Endothelial cell of umbilical vein (primary cell): ENCODE results near the gene XRCC2. TPM values are rescaled to one million over a fixed set of nuclear protein-coding genes. Genes with fewer than 3 reads are reported as not detected.

Experiments
- BruUV-seq: library from RNA; stranded (reverse); fragments of 400-500 nt; replicated peaks from 2 replicates; lab custom pipeline; 2021; lab: Mats Ljungman, UMichigan
- CTCF ChIA-PET: fragments of 300-600, 350-600 bp; sonication (Branson Sonifier 250); formaldehyde crosslinking; loops from one replicate; lab custom pipeline; 2021; ENCODE audit warnings: antibody characterized with exemption, inconsistent platforms; lab: Charles Lee
- POLR2A ChIA-PET: fragments of 300-600, 350-600 bp; sonication (Branson Sonifier 250); formaldehyde crosslinking; loops from one replicate; lab custom pipeline; 2021; ENCODE audit warnings: antibody characterized with exemption, inconsistent platforms; lab: Charles Lee
- DNase-seq: peaks from one replicate; pipeline ENCODE4 v3.0.0-alpha.2; 2011; ENCODE audit warnings: low read depth, low spot score
- FAIRE-seq: peaks from 2 replicates; lab custom pipeline; 2011; peaks lifted over from hg19 to GRCh38; lab: Jason Lieb, UNC
- H2AFZ ChIP-seq: 2 replicates; pipeline ENCODE4 v1.6.0; 2012; ENCODE audit warnings: low read depth, low read length, control low read depth, inconsistent platforms
- H3K27ac ChIP-seq: 2 replicates; pipeline ENCODE4 v1.5.1; 2011; ENCODE audit warnings: low read depth, mild to moderate bottlenecking, control low read depth, low read length, moderate library complexity; ENCODE audit not compliant: insufficient read depth
- H3K27me3 ChIP-seq, 2 experiments: 2 replicates each; pipeline versions ENCODE4 v1.6.0 to v1.6.1; 2011; ENCODE audit warnings: low read length in 2 of 2, mixed read lengths in 1 of 2; ENCODE audit not compliant: control insufficient read depth in 2 of 2, insufficient read depth in 2 of 2
- H3K36me3 ChIP-seq, 2 experiments: 2 replicates in 1 of 2; 3 replicates in 1 of 2; pipeline ENCODE4 v1.5.1; 2011; ENCODE audit warnings: low read length in 2 of 2, mild to moderate bottlenecking in 1 of 2, moderate library complexity in 1 of 2; ENCODE audit not compliant: control insufficient read depth in 2 of 2, insufficient read depth in 2 of 2; ENCODE audit errors: extremely low read depth in 1 of 2
- H3K4me1 ChIP-seq: 3 replicates; pipeline ENCODE4 v1.5.1; 2011; ENCODE audit warnings: mild to moderate bottlenecking, low read length; ENCODE audit not compliant: control insufficient read depth, insufficient read depth; ENCODE audit errors: extremely low read depth
- H3K4me2 ChIP-seq: 2 replicates; pipeline ENCODE4 v1.6.1; 2011; ENCODE audit warnings: low read length, control low read depth, mixed read lengths; ENCODE audit not compliant: insufficient read depth
- H3K4me3 ChIP-seq, 3 experiments: fragments of 200-600 bp in 1 of 3; sonication (generic), shearing (Covaris generic) in 1 of 3; replicated peaks in 1 of 3; 2 replicates each; pipeline ENCODE4 v1.5.1; 2011 to 2016; ENCODE audit warnings: control low read depth in 3 of 3, low read length in 3 of 3, mild to moderate bottlenecking in 2 of 3, inconsistent platforms in 1 of 3, low read depth in 1 of 3, moderate library complexity in 1 of 3; ENCODE audit not compliant: insufficient read depth in 1 of 3
- H3K79me2 ChIP-seq: 2 replicates; pipeline ENCODE4 v1.6.0; 2012; ENCODE audit warnings: low read length, inconsistent platforms; ENCODE audit not compliant: control insufficient read depth, insufficient read depth
- H3K9ac ChIP-seq: replicated peaks from 2 replicates; pipeline ENCODE3; 2011; ENCODE audit warnings: low read length, control low read depth; ENCODE audit not compliant: insufficient read depth; ENCODE audit errors: extremely low read depth
- H3K9me1 ChIP-seq: replicated peaks from 3 replicates; pipeline ENCODE4 v1.6.0; 2011; ENCODE audit warnings: mild to moderate bottlenecking, low read length; ENCODE audit not compliant: control insufficient read depth, insufficient read depth; ENCODE audit errors: extremely low read depth
- H3K9me3 ChIP-seq: replicated peaks from 2 replicates; pipeline ENCODE4 v1.5.1; 2012; ENCODE audit warnings: low read length, inconsistent platforms; ENCODE audit not compliant: control insufficient read depth, insufficient read depth
- H4K20me1 ChIP-seq: replicated peaks from 2 replicates; pipeline ENCODE3; 2011; ENCODE audit warnings: mild to moderate bottlenecking, low read length; ENCODE audit not compliant: control insufficient read depth, insufficient read depth; ENCODE audit errors: extremely low read depth
- EZH2 ChIP-seq: IDR thresholded peaks from 2 replicates; pipeline ENCODE4 v1.6.1; 2012; ENCODE audit warnings: borderline replicate concordance, low read depth, mild to moderate bottlenecking, moderate library complexity, low read length, inconsistent platforms; ENCODE audit not compliant: severe bottlenecking
- GATA2 ChIP-seq: IDR thresholded peaks from 2 replicates; pipeline ENCODE4 v1.7.0; 2011; ENCODE audit warnings: low read depth, mild to moderate bottlenecking, moderate library complexity, mixed read lengths, low read length; ENCODE audit not compliant: insufficient read length, insufficient read depth
- JUN ChIP-seq: IDR thresholded peaks from 2 replicates; pipeline ENCODE4 v1.6.1; 2011; ENCODE audit warnings: borderline replicate concordance, low read depth; ENCODE audit not compliant: insufficient read length, insufficient read depth
- MYC ChIP-seq: IDR thresholded peaks from one replicate; pipeline ENCODE4 v1.6.1; 2011; ENCODE audit warnings: mild to moderate bottlenecking, low read depth, low read length
- POLR2A ChIP-seq: IDR thresholded peaks from 2 replicates; pipeline ENCODE4 v1.6.1; 2012; ENCODE audit warnings: low read depth, mild to moderate bottlenecking, control low read depth, low read length
- POLR2AphosphoS5 ChIP-seq: IDR thresholded peaks from 2 replicates; pipeline ENCODE4 v1.6.1; 2012; ENCODE audit warnings: low read depth, mild to moderate bottlenecking, control low read depth, low read length, moderate library complexity; ENCODE audit not compliant: insufficient read depth
- dilution Hi-C: fragments of 300-500 bp; cut with MboI; formaldehyde crosslinking; loops from one replicate; pipeline ENCODE4 v1.15.0; 2019; ENCODE audit warnings: low sequenced_read_pairs; ENCODE audit not compliant: extremely low pct_ligation_motif_present
- intact Hi-C: fragments of 100-400 bp; cut with micrococcal nuclease; formaldehyde crosslinking; loops from one replicate; pipeline ENCODE4 v1.10.0; 2022
- polyA plus RNA-seq, 4 experiments: library from polyadenylated mRNA; depleted of rRNA in 3 of 4; stranded (reverse) in 3 of 4; unstranded in 1 of 4; fragments of >200 nt; gene quantifications; 2 replicates each; pipeline versions ENCODE4 v1.2.1 to v1.2.3, GENCODE V29; 2011 to 2012; ENCODE audit warnings: missing spikeins in 1 of 4
- total RNA-seq: library from RNA; stranded (reverse); gene quantifications from 2 replicates; pipeline ENCODE4 v1.2.3, GENCODE V29; 2021
- TF ChIP-seq, protein P1 (sequence below): IDR thresholded peaks from 2 replicates; pipeline ENCODE4 v1.6.1; 2011; ENCODE audit not compliant: insufficient read depth, insufficient read length
- TF ChIP-seq, protein P2 (sequence below), 2 donors: IDR thresholded peaks; 1 replicate in 1 of 2; 2 replicates in 1 of 2; pipeline ENCODE4 v1.5.1; 2011; ENCODE audit warnings: low read length in 2 of 2, mild to moderate bottlenecking in 2 of 2, moderate library complexity in 2 of 2, control low read depth in 1 of 2, inconsistent platforms in 1 of 2, low read depth in 1 of 2; ENCODE audit not compliant: insufficient read depth in 1 of 2; ENCODE audit errors: extremely low read depth in 1 of 2

The XRCC2 gene
- total and polyA plus RNA-seq, 2 donors (not counting 3 experiments of a cell fraction or from before 2014, with no cell fraction given) = 2.4 to 8.8 TPM

DNA sequence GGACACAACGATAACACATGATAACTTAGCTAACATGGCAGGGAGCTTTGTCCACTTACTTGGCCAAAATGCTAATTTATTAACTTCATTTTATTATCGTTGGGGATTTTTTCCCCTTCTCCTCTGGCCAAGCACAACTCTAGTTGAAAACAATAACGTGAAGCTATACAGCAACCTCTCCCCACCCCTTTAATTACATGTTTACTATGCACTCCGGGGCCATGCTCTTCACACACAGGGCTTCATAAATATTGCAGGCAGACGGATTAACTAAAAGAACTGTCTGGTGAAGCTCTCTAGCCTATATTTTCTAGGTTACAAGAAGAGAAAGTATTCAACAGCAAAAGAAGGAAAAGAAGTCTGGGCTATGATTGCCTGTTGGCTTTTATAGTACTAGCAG, 51.7 kb downstream of the XRCC2 start:
- ChIA-PET POLR2A (no interaction called here), CTCF (no interaction called here)
- Histone ChIP-seq H2AFZ (no peak overlapping the region), H3K27me3 (no peaks in the 10 kb centered on the region), H3K4me3 (no peak overlapping the region), H3K4me2 (no peak overlapping the region), H3K79me2 (no peaks in the 10 kb centered on the region), H4K20me1 (no peaks in the 10 kb centered on the region), H3K9me3 (no peaks in the 10 kb centered on the region), H3K9me1 (no peaks in the 10 kb centered on the region), H3K27ac (no peak overlapping the region), H3K9ac (no peak overlapping the region), H3K36me3 (no peaks in the 10 kb centered on the region), H3K4me1 (no peaks in the 10 kb centered on the region)
- intact Hi-C loops = no loop called here
- FAIRE-seq (no peak), DNase-seq (no peak)
- TF ChIP-seq GATA2 = no peak
- no peak for TF ChIP-seq EZH2
- TF ChIP-seq POLR2AphosphoS5 = no peak
- TF ChIP-seq, protein P1, sequence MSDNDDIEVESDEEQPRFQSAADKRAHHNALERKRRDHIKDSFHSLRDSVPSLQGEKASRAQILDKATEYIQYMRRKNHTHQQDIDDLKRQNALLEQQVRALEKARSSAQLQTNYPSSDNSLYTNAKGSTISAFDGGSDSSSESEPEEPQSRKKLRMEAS = no peak
- no peak for TF ChIP-seq JUN
- no peak for TF ChIP-seq MYC
- TF ChIP-seq, protein P2, sequence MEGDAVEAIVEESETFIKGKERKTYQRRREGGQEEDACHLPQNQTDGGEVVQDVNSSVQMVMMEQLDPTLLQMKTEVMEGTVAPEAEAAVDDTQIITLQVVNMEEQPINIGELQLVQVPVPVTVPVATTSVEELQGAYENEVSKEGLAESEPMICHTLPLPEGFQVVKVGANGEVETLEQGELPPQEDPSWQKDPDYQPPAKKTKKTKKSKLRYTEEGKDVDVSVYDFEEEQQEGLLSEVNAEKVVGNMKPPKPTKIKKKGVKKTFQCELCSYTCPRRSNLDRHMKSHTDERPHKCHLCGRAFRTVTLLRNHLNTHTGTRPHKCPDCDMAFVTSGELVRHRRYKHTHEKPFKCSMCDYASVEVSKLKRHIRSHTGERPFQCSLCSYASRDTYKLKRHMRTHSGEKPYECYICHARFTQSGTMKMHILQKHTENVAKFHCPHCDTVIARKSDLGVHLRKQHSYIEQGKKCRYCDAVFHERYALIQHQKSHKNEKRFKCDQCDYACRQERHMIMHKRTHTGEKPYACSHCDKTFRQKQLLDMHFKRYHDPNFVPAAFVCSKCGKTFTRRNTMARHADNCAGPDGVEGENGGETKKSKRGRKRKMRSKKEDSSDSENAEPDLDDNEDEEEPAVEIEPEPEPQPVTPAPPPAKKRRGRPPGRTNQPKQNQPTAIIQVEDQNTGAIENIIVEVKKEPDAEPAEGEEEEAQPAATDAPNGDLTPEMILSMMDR (IDR thresholded peaks at IDR 0.05; ENCODE audit: extremely low read depth in 1 of 2, insufficient read depth in 1 of 2, low read depth in 1 of 2, low read length in 2 of 2) = no peak
- TF ChIP-seq POLR2A = no peak
- dilution Hi-C loops = no loop called here
- BruUV-seq = no TSS peak
